PC-3 (cell line): ENCODE results near the gene KLK15.

Source experiments
- CTCF ChIP-seq: fragments of 300-600 bp; sonication (generic); conservative IDR thresholded peaks from 2 replicates; pipeline ENCODE4 v1.5.1; 2017; ENCODE audit warnings: antibody characterized with exemption, low read depth, mild to moderate bottlenecking, low read length
- EZH2 ChIP-seq: fragments of 300-600 bp; sonication (generic); IDR thresholded peaks from one replicate; pipeline ENCODE4 v1.6.1; 2017; ENCODE audit warnings: antibody characterized with exemption, mild to moderate bottlenecking, low read length; ENCODE audit not compliant: unreplicated experiment
- EZH2phosphoT487 ChIP-seq: fragments of 300-600 bp; sonication (generic); IDR thresholded peaks from 2 replicates; pipeline ENCODE4 v1.6.1; 2018; ENCODE audit warnings: mild to moderate bottlenecking, antibody characterized with exemption, low read length, borderline replicate concordance

GRCh38 chr19:50850738-50851137 lies 17.4 kb upstream of the KLK15 start:
- TF ChIP-seq CTCF (no peak), EZH2 (no peak), EZH2phosphoT487 (no peak)
